Esophagus muscularis mucosa (tissue), 4 donors: ENCODE measurements around the gene HOXD9.

ENCODE experiments used
- CTCF ChIP-seq, 3 experiments: fragments of 200-600 bp in 2 of 3; fragments of 450-650 bp in 1 of 3; sonication (generic) in 2 of 3; IDR thresholded peaks; one replicate each; pipeline ENCODE4 v1.5.1; 2017 to 2019; ENCODE audit warnings: antibody characterized with exemption in 3 of 3, mild to moderate bottlenecking in 2 of 3, moderate library complexity in 1 of 3
- EP300 ChIP-seq: sonication (generic); formaldehyde crosslinking; IDR thresholded peaks from one replicate; pipeline ENCODE4 v1.6.1; 2017; ENCODE audit warnings: antibody characterized with exemption
- POLR2A ChIP-seq: fragments of 450-650 bp; IDR thresholded peaks from one replicate; pipeline ENCODE4 v1.6.1; 2017; ENCODE audit warnings: antibody characterized with exemption, moderate library complexity, mild to moderate bottlenecking, low read depth
- POLR2AphosphoS5 ChIP-seq, 2 donors: sonication (generic); formaldehyde crosslinking; IDR thresholded peaks; one replicate each; pipeline ENCODE4 v1.6.1; 2017; ENCODE audit warnings: antibody characterized with exemption in 2 of 2

- TF ChIP-seq POLR2A (no peak), CTCF (IDR thresholded peaks at IDR 0.05) (no peak), EP300 (no peak), POLR2AphosphoS5 (IDR thresholded peaks at IDR 0.05) (no peak)
Observed at GRCh38 chr2:176162911-176163671, 40.6 kb downstream of the HOXD9 start.
